ENCODE results near the gene LRFN5. TPM values are rescaled to one million over a fixed set of nuclear protein-coding genes. Genes with fewer than 3 reads are reported as not detected.

Gene LRFN5
- total and polyA plus RNA-seq, 10 of the 15 experiments (the other 5 are each of a cell fraction or from before 2014, with no cell fraction given), result 0.06 to 1.2 TPM; not detected in 8

GRCh38 chr14:41615011-41615595 is 8.4 kb downstream of the LRFN5 start:
- ChIA-PET POLR2A (no interaction called here), RAD21 (ENCODE audit: unreplicated experiment) (no interaction called here), SMC1A (ENCODE audit: uncharacterized antibody, unreplicated experiment) (no interaction called here), CTCF (interaction anchor here (0.7 to 1.5 kb wide), 3 partner anchors 14 to 16 kb away, joined by 3 to 5 read pairs (median 4); no protein-coding TSS in a partner anchor)
- no TSS peak for BruUV-seq (replicated peaks)
- no peaks in the 10 kb centered on the region for H3K36me3 ChIP-seq (ENCODE audit: control insufficient read depth in 2 of 2, insufficient read depth in 2 of 2, low read length in 1 of 2)
- no peak overlapping the region for H3K4me3 ChIP-seq
- H3K27ac ChIP-seq (ENCODE audit: control insufficient read depth, insufficient read depth), result no peak overlapping the region
- 40% methylated on average over 2 of the region's 2 CpGs for whole genome bisulfite sequencing (ENCODE audit: insufficient coverage, insufficient replicate concordance, low lambda C conversion rate, missing lambda C conversion rate)
- no peaks in the 10 kb centered on the region for H3K4me1 ChIP-seq (ENCODE audit: control insufficient read depth, insufficient read depth, low read length)
- no peak overlapping the region for H3K4me2 ChIP-seq (ENCODE audit: control insufficient read depth, insufficient read depth)
- in situ Hi-C loops (cut with MboI) (loop anchor here (25.0 kb wide), 1 partner anchor 1628 kb away; no protein-coding TSS in a partner anchor), intact Hi-C loops (cut with micrococcal nuclease; ENCODE audit: unreplicated experiment) (no loop called here)
- no peak overlapping the region for H3K9ac ChIP-seq (ENCODE audit: control insufficient read depth, insufficient read depth, low read length)
- no peaks in the 10 kb centered on the region for H4K20me1 ChIP-seq (ENCODE audit: control insufficient read depth, insufficient read depth)
- FAIRE-seq (no peak), ATAC-seq (no peak), DNase-seq (ENCODE audit: low read depth, low spot score) (no peak)
- H3K27me3 ChIP-seq (replicated peaks in 1 of 2; ENCODE audit: control insufficient read depth in 2 of 2, insufficient read depth in 2 of 2, low read length in 1 of 2), result peaks cover 0 to 2% of the 10 kb centered on the region in 2 experiments; a peak in 1 of 4 replicates
- no peaks in the 10 kb centered on the region for H3K79me2 ChIP-seq (ENCODE audit: control insufficient read depth, insufficient read depth, low read length)
- no peak for TF ChIP-seq RAD21 (IDR thresholded peaks at IDR 0.05; ENCODE audit: insufficient read depth, low read depth, low read length)
- TF ChIP-seq HCFC1 (IDR thresholded peaks at IDR 0.05; ENCODE audit: low read length), result no peak
- TF ChIP-seq RFX5 (IDR thresholded peaks at IDR 0.05; ENCODE audit: low read depth, low read length), result no peak
- no peak for TF ChIP-seq SIX5 (IDR thresholded peaks at IDR 0.05; ENCODE audit: low read depth, low read length, severe bottlenecking)
- no peak for TF ChIP-seq FOXM1 (IDR thresholded peaks at IDR 0.05; ENCODE audit: low read depth, low read length)
- no peak for TF ChIP-seq ZNF274 (IDR thresholded peaks at IDR 0.05; ENCODE audit: insufficient read depth, insufficient read length)
- no peaks in the 10 kb centered on the region for H3K9me3 ChIP-seq (replicated peaks; ENCODE audit: control insufficient read depth, insufficient read depth, low read length)
- H2AFZ ChIP-seq (ENCODE audit: control insufficient read depth, low read depth, low read length), result no peak overlapping the region

GRCh38 chr14:41623736-41624135 is 17.1 kb downstream of the LRFN5 start:
- POLR2A ChIA-PET, result no interaction called here
- intact Hi-C loops (cut with micrococcal nuclease; ENCODE audit: unreplicated experiment), result no loop called here
- Histone ChIP-seq H3K4me1 (ENCODE audit: control insufficient read depth, insufficient read depth, low read length) (no peaks in the 10 kb centered on the region), H4K20me1 (ENCODE audit: control insufficient read depth, insufficient read depth) (no peaks in the 10 kb centered on the region), H3K4me2 (ENCODE audit: control insufficient read depth, insufficient read depth) (no peak overlapping the region), H3K9ac (ENCODE audit: control insufficient read depth, insufficient read depth, low read length) (no peak overlapping the region), H3K4me3 (no peak overlapping the region), H3K27ac (ENCODE audit: control insufficient read depth, insufficient read depth) (no peak overlapping the region), H2AFZ (ENCODE audit: control insufficient read depth, low read depth, low read length) (no peak overlapping the region), H3K36me3 (ENCODE audit: control insufficient read depth in 2 of 2, insufficient read depth in 2 of 2, low read length in 1 of 2) (no peaks in the 10 kb centered on the region), H3K27me3 (replicated peaks in 1 of 2; ENCODE audit: control insufficient read depth in 2 of 2, insufficient read depth in 2 of 2, low read length in 1 of 2) (no peaks in the 10 kb centered on the region), H3K79me2 (ENCODE audit: control insufficient read depth, insufficient read depth, low read length) (no peaks in the 10 kb centered on the region), H3K9me3 (replicated peaks; ENCODE audit: control insufficient read depth, insufficient read depth, low read length) (no peaks in the 10 kb centered on the region)
- in situ Hi-C loops (cut with MboI), result loop anchor here (25.0 kb wide), 1 partner anchor 1636 kb away; no protein-coding TSS in a partner anchor
- SMC1A ChIA-PET (ENCODE audit: uncharacterized antibody, unreplicated experiment), result no interaction called here
- no peak for FAIRE-seq
- no TSS peak for BruUV-seq (replicated peaks)
- TF ChIP-seq RELA (IDR thresholded peaks at IDR 0.05; ENCODE audit: borderline replicate concordance, partially characterized antibody) (no peak), SMAD1 (IDR thresholded peaks at IDR 0.05; ENCODE audit: low read depth, partially characterized antibody) (no peak), TCF12 (IDR thresholded peaks at IDR 0.05; ENCODE audit: low read depth, low read length) (no peak), TBL1XR1 (IDR thresholded peaks at IDR 0.05; ENCODE audit: low read depth, low read length) (no peak), SMARCA5 (IDR thresholded peaks at IDR 0.05) (no peak), POLR2AphosphoS5 (IDR thresholded peaks at IDR 0.05; ENCODE audit: low read length) (no peak), PAX5 (IDR thresholded peaks at IDR 0.05; ENCODE audit: borderline replicate concordance, low read depth, low read length) (no peak)
- TF ChIP-seq, protein P1, sequence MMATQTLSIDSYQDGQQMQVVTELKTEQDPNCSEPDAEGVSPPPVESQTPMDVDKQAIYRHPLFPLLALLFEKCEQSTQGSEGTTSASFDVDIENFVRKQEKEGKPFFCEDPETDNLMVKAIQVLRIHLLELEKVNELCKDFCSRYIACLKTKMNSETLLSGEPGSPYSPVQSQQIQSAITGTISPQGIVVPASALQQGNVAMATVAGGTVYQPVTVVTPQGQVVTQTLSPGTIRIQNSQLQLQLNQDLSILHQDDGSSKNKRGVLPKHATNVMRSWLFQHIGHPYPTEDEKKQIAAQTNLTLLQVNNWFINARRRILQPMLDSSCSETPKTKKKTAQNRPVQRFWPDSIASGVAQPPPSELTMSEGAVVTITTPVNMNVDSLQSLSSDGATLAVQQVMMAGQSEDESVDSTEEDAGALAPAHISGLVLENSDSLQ (IDR thresholded peaks at IDR 0.05), result no peak
- TF ChIP-seq, protein P2, sequence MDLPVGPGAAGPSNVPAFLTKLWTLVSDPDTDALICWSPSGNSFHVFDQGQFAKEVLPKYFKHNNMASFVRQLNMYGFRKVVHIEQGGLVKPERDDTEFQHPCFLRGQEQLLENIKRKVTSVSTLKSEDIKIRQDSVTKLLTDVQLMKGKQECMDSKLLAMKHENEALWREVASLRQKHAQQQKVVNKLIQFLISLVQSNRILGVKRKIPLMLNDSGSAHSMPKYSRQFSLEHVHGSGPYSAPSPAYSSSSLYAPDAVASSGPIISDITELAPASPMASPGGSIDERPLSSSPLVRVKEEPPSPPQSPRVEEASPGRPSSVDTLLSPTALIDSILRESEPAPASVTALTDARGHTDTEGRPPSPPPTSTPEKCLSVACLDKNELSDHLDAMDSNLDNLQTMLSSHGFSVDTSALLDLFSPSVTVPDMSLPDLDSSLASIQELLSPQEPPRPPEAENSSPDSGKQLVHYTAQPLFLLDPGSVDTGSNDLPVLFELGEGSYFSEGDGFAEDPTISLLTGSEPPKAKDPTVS (IDR thresholded peaks at IDR 0.05; ENCODE audit: low read depth, low read length), result no peak
- no peak for DNase-seq (ENCODE audit: low read depth, low spot score)
- CTCF ChIA-PET, result no interaction called here
- 42% methylated on average over 1 of the region's 1 CpG for WGBS (ENCODE audit: insufficient coverage, insufficient replicate concordance, low lambda C conversion rate, missing lambda C conversion rate)
- no peak for ATAC-seq
- RAD21 ChIA-PET (ENCODE audit: unreplicated experiment), result no interaction called here

Measured in GM12878 (cell line).